Activated naive CD4-positive, alpha-beta T cell treated with anti-CD3 and anti-CD28 coated beads for 36 hours (primary cell): ENCODE data around the gene SPX. TPM values are rescaled to one million over a fixed set of nuclear protein-coding genes. Genes with fewer than 3 reads are reported as not detected.

Source experiments
- CTCF ChIA-PET: fragments of 350-600 bp; sonication (Branson Sonifier 250); formaldehyde crosslinking; loops from one replicate; lab custom pipeline; 2021; ENCODE audit warnings: antibody characterized with exemption; lab: Charles Lee
- DNase-seq: peaks from one replicate; pipeline ENCODE4 v3.0.0-alpha.2; 2020
- H3K27ac Mint-ChIP-seq: one replicate; pipeline ENCODE4 v1.8.0; 2021; ENCODE audit warnings: mild to moderate bottlenecking, mixed read lengths
- H3K27me3 Mint-ChIP-seq: one replicate; pipeline ENCODE4 v1.8.0; 2021; ENCODE audit warnings: low read depth, mixed read lengths
- H3K36me3 Mint-ChIP-seq: one replicate; pipeline ENCODE4 v1.8.0; 2021; ENCODE audit warnings: low read depth, mixed read lengths
- H3K4me1 Mint-ChIP-seq: one replicate; pipeline ENCODE4 v1.8.0; 2021; ENCODE audit warnings: low read depth, mixed read lengths
- H3K4me3 Mint-ChIP-seq: one replicate; pipeline ENCODE4 v1.8.0; 2021; ENCODE audit warnings: mild to moderate bottlenecking, moderate library complexity, mixed read lengths
- H3K9me3 Mint-ChIP-seq: one replicate; pipeline ENCODE4 v1.8.0; 2021; ENCODE audit warnings: mixed read lengths
- intact Hi-C: fragments of 100-400 bp; cut with micrococcal nuclease; formaldehyde crosslinking; loops from one replicate; pipeline ENCODE4 v1.15.1; 2023
- total RNA-seq, 2 experiments: library from RNA; stranded (reverse); gene quantifications; one replicate each; pipeline ENCODE4 v1.2.3, GENCODE V29; 2021

The SPX gene
- total RNA-seq, 2 experiments from 2014 or later: 0.50 to 0.57 TPM

- intact Hi-C loops: loop anchor here (10.0 kb wide), 1 partner anchor 1117 kb away; the partner anchor contains the start of gene ETNK1
- Mint-ChIP-seq H3K36me3 (peaks cover 17% of the 10 kb centered on the region), H3K4me1 (peaks cover 50% of the 10 kb centered on the region), H3K27ac (no peak overlapping the region), H3K9me3 (no peaks in the 10 kb centered on the region), H3K27me3 (no peaks in the 10 kb centered on the region), H3K4me3 (no peak overlapping the region)
- DNase-seq: no peak
- CTCF ChIA-PET: interaction anchor here (1.7 kb wide), 1 partner anchor 12 kb away, joined by 6 read pairs; no protein-coding TSS in a partner anchor
These were observed 18.2 kb upstream of the SPX start for GRCh38 chr12:21507849-21508248.

GRCh38 chr12:21509768-21510167 lies 16.3 kb upstream of the SPX start:
- Mint-ChIP-seq H3K27me3 (no peaks in the 10 kb centered on the region), H3K4me3 (peak overlapping the region; percentile 41), H3K9me3 (no peaks in the 10 kb centered on the region), H3K4me1 (peaks cover 32% of the 10 kb centered on the region), H3K27ac (peak overlapping the region; percentile 83), H3K36me3 (peaks cover 21% of the 10 kb centered on the region)
- peak; percentile 13 for DNase-seq
- CTCF ChIA-PET: interaction anchor here (0.6 kb wide), 1 partner anchor 148 kb away, joined by 3 read pairs; no protein-coding TSS in a partner anchor
- intact Hi-C loops: loop anchor here (1.0 to 10.0 kb wide), 2 partner anchors 8 to 1115 kb away; partner anchors contain the start of genes ETNK1, GOLT1B and RECQL

- Mint-ChIP-seq H3K4me3 (no peak overlapping the region), H3K4me1 (no peaks in the 10 kb centered on the region), H3K36me3 (peaks cover 16% of the 10 kb centered on the region), H3K27me3 (no peaks in the 10 kb centered on the region), H3K27ac (no peak overlapping the region), H3K9me3 (no peaks in the 10 kb centered on the region)
- DNase-seq: no peak
- intact Hi-C loops: no loop called here
- CTCF ChIA-PET: interaction anchor here (1.2 kb wide), 1 partner anchor 164 kb away, joined by 5 read pairs; no protein-coding TSS in a partner anchor
These were observed 9.8 kb upstream of the SPX start for GRCh38 chr12:21516281-21516680.

- CTCF ChIA-PET: no interaction called here
- Mint-ChIP-seq H3K36me3 (peaks cover 8% of the 10 kb centered on the region), H3K27ac (no peak overlapping the region), H3K4me3 (no peak overlapping the region), H3K27me3 (no peaks in the 10 kb centered on the region), H3K4me1 (no peaks in the 10 kb centered on the region), H3K9me3 (no peaks in the 10 kb centered on the region)
- intact Hi-C loops: no loop called here
- DNase-seq: no peak
These were observed 7.6 kb upstream of the SPX start for GRCh38 chr12:21518451-21518850.

GRCh38 chr12:21521541-21521940 lies 4.6 kb upstream of the SPX start:
- Mint-ChIP-seq H3K4me3 (no peak overlapping the region), H3K27me3 (no peaks in the 10 kb centered on the region), H3K36me3 (peaks cover 5% of the 10 kb centered on the region), H3K27ac (no peak overlapping the region), H3K4me1 (no peaks in the 10 kb centered on the region), H3K9me3 (peaks cover 7% of the 10 kb centered on the region)
- CTCF ChIA-PET: no interaction called here
- no peak for DNase-seq
- intact Hi-C loops: no loop called here

- no peak for DNase-seq
- Mint-ChIP-seq H3K4me1 (peaks cover 2% of the 10 kb centered on the region), H3K9me3 (peaks cover 7% of the 10 kb centered on the region), H3K27me3 (peaks cover 3% of the 10 kb centered on the region), H3K27ac (no peak overlapping the region), H3K36me3 (peaks cover 2% of the 10 kb centered on the region), H3K4me3 (no peak overlapping the region)
- CTCF ChIA-PET: no interaction called here
- intact Hi-C loops: no loop called here
These were observed 2.9 kb upstream of the SPX start for GRCh38 chr12:21523148-21523547.

GRCh38 chr12:21526721-21527345 lies 737 bp downstream of the SPX start:
- Mint-ChIP-seq H3K27me3 (peaks cover 20% of the 10 kb centered on the region), H3K27ac (no peak overlapping the region), H3K9me3 (peaks cover 7% of the 10 kb centered on the region), H3K36me3 (no peaks in the 10 kb centered on the region), H3K4me3 (peak overlapping the region; percentile 59), H3K4me1 (peaks cover 2% of the 10 kb centered on the region)
- intact Hi-C loops: loop anchor here (1.0 kb wide), 1 partner anchor 26 kb away; the partner anchor contains the start of genes GOLT1B and RECQL
- CTCF ChIA-PET: no interaction called here
- no peak for DNase-seq

- Mint-ChIP-seq H3K27ac (no peak overlapping the region), H3K4me1 (peaks cover 2% of the 10 kb centered on the region), H3K4me3 (peak overlapping the region; percentile 59), H3K36me3 (no peaks in the 10 kb centered on the region), H3K9me3 (peaks cover 7% of the 10 kb centered on the region), H3K27me3 (peaks cover 20% of the 10 kb centered on the region)
- CTCF ChIA-PET: no interaction called here
- intact Hi-C loops: loop anchor here (1.0 kb wide), 2 partner anchors 12 to 26 kb away; partner anchors contain the start of genes GOLT1B and RECQL
- DNase-seq: peak; percentile 74
These were observed 1.5 kb downstream of the SPX start for GRCh38 chr12:21527451-21528180.

- Mint-ChIP-seq H3K4me1 (peaks cover 2% of the 10 kb centered on the region), H3K27me3 (peaks cover 20% of the 10 kb centered on the region), H3K27ac (no peak overlapping the region), H3K9me3 (peaks cover 7% of the 10 kb centered on the region), H3K4me3 (peak overlapping the region; percentile 59), H3K36me3 (no peaks in the 10 kb centered on the region)
- CTCF ChIA-PET: no interaction called here
- DNase-seq: no peak
- intact Hi-C loops: loop anchor here (1.0 kb wide), 1 partner anchor 10 kb away; no protein-coding TSS in a partner anchor
These were observed 2.9 kb downstream of the SPX start for GRCh38 chr12:21528953-21529352.

GRCh38 chr12:21529456-21529855 lies 3.4 kb downstream of the SPX start:
- Mint-ChIP-seq H3K4me3 (no peak overlapping the region), H3K27ac (no peak overlapping the region), H3K4me1 (peaks cover 2% of the 10 kb centered on the region), H3K9me3 (peaks cover 4% of the 10 kb centered on the region), H3K36me3 (no peaks in the 10 kb centered on the region), H3K27me3 (peaks cover 20% of the 10 kb centered on the region)
- intact Hi-C loops: no loop called here
- no peak for DNase-seq
- CTCF ChIA-PET: no interaction called here

GRCh38 chr12:21538061-21538653 lies 12.1 kb downstream of the SPX start:
- no peaks in the 10 kb centered on the region for H3K27me3 Mint-ChIP-seq
- DNase-seq: no peak
- H3K9me3 Mint-ChIP-seq: no peaks in the 10 kb centered on the region
- CTCF ChIA-PET: interaction anchor here (1.4 kb wide), 1 partner anchor 144 kb away, joined by 3 read pairs; no protein-coding TSS in a partner anchor
- no peak overlapping the region for H3K27ac Mint-ChIP-seq
- H3K36me3 Mint-ChIP-seq: no peaks in the 10 kb centered on the region
- no peak overlapping the region for H3K4me3 Mint-ChIP-seq
- intact Hi-C loops: loop anchor here (2.0 kb wide), 1 partner anchor 61 kb away; no protein-coding TSS in a partner anchor
- peaks cover 12% of the 10 kb centered on the region for H3K4me1 Mint-ChIP-seq

GRCh38 chr12:21539797-21540196 lies 13.7 kb downstream of the SPX start:
- H3K4me1 Mint-ChIP-seq: peaks cover 12% of the 10 kb centered on the region

More at GRCh38 chr12:21539797-21540196, 13.7 kb downstream of the SPX start:
- Mint-ChIP-seq H3K27ac (no peak overlapping the region), H3K9me3 (no peaks in the 10 kb centered on the region), H3K36me3 (no peaks in the 10 kb centered on the region), H3K27me3 (no peaks in the 10 kb centered on the region), H3K4me3 (no peak overlapping the region)
- DNase-seq: no peak
- CTCF ChIA-PET: no interaction called here
- intact Hi-C loops: loop anchor here (1.0 to 2.0 kb wide), 7 partner anchors 11 to 140 kb away; partner anchors contain the start of genes GOLT1B and RECQL
